Measurements from ENCODE around the gene LHFPL2. TPM values are rescaled to one million over a fixed set of nuclear protein-coding genes. Genes with fewer than 3 reads are reported as not detected.
"Not testable (repeated sequence)": the region's sequence is repeated elsewhere in the genome, so short reads cannot be mapped to it uniquely, and the experiment has no call there.

The LHFPL2 gene
- total and polyA plus RNA-seq, 2 donors (not counting 1 experiment from before 2014, with no cell fraction given), result 3.8 to 35.5 TPM

DNA sequence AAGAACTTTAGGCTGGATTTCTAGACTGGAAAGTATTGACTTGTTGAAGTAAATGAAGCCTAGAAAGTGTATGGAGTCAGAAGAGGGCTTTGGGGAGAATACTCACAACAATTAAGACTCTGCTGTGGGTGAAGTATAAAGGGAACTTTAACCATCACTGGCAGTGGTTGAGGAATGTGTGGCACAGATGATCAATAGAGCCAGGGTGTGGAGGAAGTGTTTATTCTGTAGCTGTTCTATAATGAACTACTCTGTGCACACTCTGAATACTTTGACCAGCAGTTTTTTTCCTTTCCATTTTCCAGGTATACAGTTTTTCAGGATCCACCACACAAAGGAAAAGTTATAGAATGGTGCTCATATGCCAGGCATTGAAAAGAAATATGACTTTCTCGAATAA, 181.4 kb downstream of the LHFPL2 start:
- no peak overlapping the region for H3K27ac ChIP-seq (ENCODE audit: low read length in 2 of 2)
- Mint-ChIP-seq H3K27ac (no peak overlapping the region), H3K9me3 (ENCODE audit: insufficient read depth) (no peaks in the 10 kb centered on the region), H3K27me3 (no peaks in the 10 kb centered on the region), H3K4me1 (peaks cover 3% of the 10 kb centered on the region), H3K4me3 (no peak overlapping the region)
- no peaks in the 10 kb centered on the region for H3K79me2 ChIP-seq (ENCODE audit: control insufficient read depth, insufficient read depth, low read length)
- H3K27me3 ChIP-seq (replicated peaks in 1 of 4; ENCODE audit: control extremely low read depth in 1 of 4, control insufficient read depth in 3 of 4, insufficient read depth in 4 of 4, low read length in 3 of 4), result no peaks in the 10 kb centered on the region
- no peak overlapping the region for H3K9ac ChIP-seq (ENCODE audit: low read length)
- H3K36me3 ChIP-seq (replicated peaks in 1 of 2; ENCODE audit: control extremely low read depth in 1 of 2, control insufficient read depth in 1 of 2, extremely low read depth in 1 of 2, insufficient read depth in 2 of 2, low read length in 1 of 2), result peaks cover 0 to 16% of the 10 kb centered on the region in 2 experiments
- H3K9me3 ChIP-seq (ENCODE audit: control extremely low read depth in 1 of 3, control insufficient read depth in 2 of 3, insufficient read depth in 1 of 3, low read length in 2 of 3), result no peaks in the 10 kb centered on the region
- no CpG with 5 or more reads among the region's 1 CpG for WGBS (ENCODE audit: insufficient coverage)
- no peak for TF ChIP-seq EZH2 (IDR thresholded peaks at IDR 0.05; ENCODE audit: borderline replicate concordance, insufficient read depth, low read depth, low read length, poor library complexity, severe bottlenecking)
- TF ChIP-seq, protein P1, sequence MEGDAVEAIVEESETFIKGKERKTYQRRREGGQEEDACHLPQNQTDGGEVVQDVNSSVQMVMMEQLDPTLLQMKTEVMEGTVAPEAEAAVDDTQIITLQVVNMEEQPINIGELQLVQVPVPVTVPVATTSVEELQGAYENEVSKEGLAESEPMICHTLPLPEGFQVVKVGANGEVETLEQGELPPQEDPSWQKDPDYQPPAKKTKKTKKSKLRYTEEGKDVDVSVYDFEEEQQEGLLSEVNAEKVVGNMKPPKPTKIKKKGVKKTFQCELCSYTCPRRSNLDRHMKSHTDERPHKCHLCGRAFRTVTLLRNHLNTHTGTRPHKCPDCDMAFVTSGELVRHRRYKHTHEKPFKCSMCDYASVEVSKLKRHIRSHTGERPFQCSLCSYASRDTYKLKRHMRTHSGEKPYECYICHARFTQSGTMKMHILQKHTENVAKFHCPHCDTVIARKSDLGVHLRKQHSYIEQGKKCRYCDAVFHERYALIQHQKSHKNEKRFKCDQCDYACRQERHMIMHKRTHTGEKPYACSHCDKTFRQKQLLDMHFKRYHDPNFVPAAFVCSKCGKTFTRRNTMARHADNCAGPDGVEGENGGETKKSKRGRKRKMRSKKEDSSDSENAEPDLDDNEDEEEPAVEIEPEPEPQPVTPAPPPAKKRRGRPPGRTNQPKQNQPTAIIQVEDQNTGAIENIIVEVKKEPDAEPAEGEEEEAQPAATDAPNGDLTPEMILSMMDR (IDR thresholded peaks at IDR 0.05), result no peak
- H4K20me1 ChIP-seq (ENCODE audit: control insufficient read depth, insufficient read depth, low read length, poor library complexity, severe bottlenecking), result no peaks in the 10 kb centered on the region
- POLR2A ChIA-PET, result no interaction called here
- no peaks in the 10 kb centered on the region for H3K4me1 ChIP-seq (ENCODE audit: control insufficient read depth in 2 of 2, insufficient read depth in 2 of 2, low read length in 2 of 2)
- no peak overlapping the region for H2AFZ ChIP-seq (ENCODE audit: insufficient read depth, low read depth, low read length, poor library complexity, severe bottlenecking)
- ATAC-seq (ENCODE audit: low read depth), result no peak
- CTCF ChIA-PET, result interaction anchor here (0.6 to 3.1 kb wide), 27 partner anchors 9 to 995 kb away, joined by 3 to 78 read pairs (median 4); no protein-coding TSS in a partner anchor
- intact Hi-C loops (cut with micrococcal nuclease), result loop anchor here (1.0 to 2.0 kb wide), 3 partner anchors 498 to 666 kb away; partner anchors contain the start of gene BHMT
- no peak overlapping the region for H3K4me3 ChIP-seq (ENCODE audit: control extremely low read depth in 1 of 5, extremely low read depth in 1 of 5, insufficient read depth in 1 of 5, low read depth in 2 of 5, low read length in 4 of 5)
- DNase-seq, result no peak
- H3K4me2 ChIP-seq (replicated peaks; ENCODE audit: low read depth, low read length, poor library complexity, severe bottlenecking), result no peak overlapping the region

- no peaks in the 10 kb centered on the region for H3K9me3 ChIP-seq (ENCODE audit: control extremely low read depth in 1 of 3, control insufficient read depth in 2 of 3, insufficient read depth in 1 of 3, low read length in 2 of 3)
- Mint-ChIP-seq H3K27ac (no peak overlapping the region), H3K4me3 (no peak overlapping the region), H3K27me3 (no peaks in the 10 kb centered on the region), H3K4me1 (peaks cover 15% of the 10 kb centered on the region), H3K9me3 (ENCODE audit: insufficient read depth) (no peaks in the 10 kb centered on the region)
- H3K27ac ChIP-seq (ENCODE audit: low read length in 2 of 2), result no peak overlapping the region
- no peaks in the 10 kb centered on the region for H4K20me1 ChIP-seq (ENCODE audit: control insufficient read depth, insufficient read depth, low read length, poor library complexity, severe bottlenecking)
- H3K79me2 ChIP-seq (ENCODE audit: control insufficient read depth, insufficient read depth, low read length), result no peaks in the 10 kb centered on the region
- H3K27me3 ChIP-seq (replicated peaks in 1 of 4; ENCODE audit: control extremely low read depth in 1 of 4, control insufficient read depth in 3 of 4, insufficient read depth in 4 of 4, low read length in 3 of 4), result no peaks in the 10 kb centered on the region
- CTCF ChIA-PET, result interaction anchor here (1.5 kb wide), 1 partner anchor 9 kb away, joined by 5 read pairs; no protein-coding TSS in a partner anchor
- POLR2A ChIA-PET, result interaction anchor here (0.7 kb wide), 1 partner anchor 149 kb away, joined by 3 read pairs; no protein-coding TSS in a partner anchor
- ATAC-seq (ENCODE audit: low read depth) (no peak), DNase-seq (no peak)
- intact Hi-C loops (cut with micrococcal nuclease), result no loop called here
- no peak overlapping the region for H3K4me2 ChIP-seq (replicated peaks; ENCODE audit: low read depth, low read length, poor library complexity, severe bottlenecking)
- TF ChIP-seq, protein P1 (IDR thresholded peaks at IDR 0.05), result no peak
- TF ChIP-seq EZH2 (IDR thresholded peaks at IDR 0.05; ENCODE audit: borderline replicate concordance, insufficient read depth, low read depth, low read length, poor library complexity, severe bottlenecking), result no peak
- H2AFZ ChIP-seq (ENCODE audit: insufficient read depth, low read depth, low read length, poor library complexity, severe bottlenecking), result no peak overlapping the region
- H3K9ac ChIP-seq (ENCODE audit: low read length), result no peak overlapping the region
- peaks cover 0 to 5% of the 10 kb centered on the region in 2 experiments for H3K36me3 ChIP-seq (replicated peaks in 1 of 2; ENCODE audit: control extremely low read depth in 1 of 2, control insufficient read depth in 1 of 2, extremely low read depth in 1 of 2, insufficient read depth in 2 of 2, low read length in 1 of 2)
- H3K4me3 ChIP-seq (ENCODE audit: control extremely low read depth in 1 of 5, extremely low read depth in 1 of 5, insufficient read depth in 1 of 5, low read depth in 2 of 5, low read length in 4 of 5), result no peak overlapping the region
- H3K4me1 ChIP-seq (ENCODE audit: control insufficient read depth in 2 of 2, insufficient read depth in 2 of 2, low read length in 2 of 2), result no peaks in the 10 kb centered on the region
- WGBS (ENCODE audit: insufficient coverage), result no CpG with 5 or more reads among the region's 2 CpGs
Observed at GRCh38 chr5:78458843-78459242, 189.7 kb downstream of the LHFPL2 start.

DNA sequence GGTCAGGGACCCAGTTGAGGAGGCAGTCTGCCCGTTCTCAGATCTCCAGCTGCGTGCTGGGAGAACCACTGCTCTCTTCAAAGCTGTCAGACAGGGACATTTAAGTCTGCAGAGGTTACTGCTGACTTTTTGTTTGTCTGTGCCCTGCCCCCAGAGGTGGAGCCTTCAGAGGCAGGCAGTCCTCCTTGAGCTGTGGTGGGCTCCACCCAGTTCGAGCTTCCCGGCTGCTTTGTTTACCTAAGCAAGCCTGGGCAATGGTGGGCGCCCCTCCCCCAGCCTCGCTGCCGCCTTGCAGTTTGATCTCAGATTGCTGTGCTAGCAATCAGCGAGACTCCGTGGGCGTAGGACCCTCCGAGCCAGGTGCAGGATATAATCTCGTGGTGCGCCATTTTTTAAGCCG, 191.1 kb downstream of the LHFPL2 start:
- intact Hi-C loops (cut with micrococcal nuclease); H3K27ac ChIP-seq (ENCODE audit: low read length in 2 of 2); H3K9me3 ChIP-seq (ENCODE audit: control extremely low read depth in 1 of 3, control insufficient read depth in 2 of 3, insufficient read depth in 1 of 3, low read length in 2 of 3); POLR2A ChIA-PET; H3K4me3 Mint-ChIP-seq; H3K4me2 ChIP-seq (replicated peaks; ENCODE audit: low read depth, low read length, poor library complexity, severe bottlenecking); ATAC-seq (ENCODE audit: low read depth); H3K9me3 Mint-ChIP-seq (ENCODE audit: insufficient read depth); H3K27ac Mint-ChIP-seq; H3K79me2 ChIP-seq (ENCODE audit: control insufficient read depth, insufficient read depth, low read length); CTCF ChIA-PET; H3K4me1 ChIP-seq (ENCODE audit: control insufficient read depth in 2 of 2, insufficient read depth in 2 of 2, low read length in 2 of 2); H3K27me3 ChIP-seq (replicated peaks in 1 of 4; ENCODE audit: control extremely low read depth in 1 of 4, control insufficient read depth in 3 of 4, insufficient read depth in 4 of 4, low read length in 3 of 4); H3K4me3 ChIP-seq (ENCODE audit: control extremely low read depth in 1 of 5, extremely low read depth in 1 of 5, insufficient read depth in 1 of 5, low read depth in 2 of 5, low read length in 4 of 5); DNase-seq; H4K20me1 ChIP-seq (ENCODE audit: control insufficient read depth, insufficient read depth, low read length, poor library complexity, severe bottlenecking); H2AFZ ChIP-seq (ENCODE audit: insufficient read depth, low read depth, low read length, poor library complexity, severe bottlenecking); H3K36me3 ChIP-seq (replicated peaks in 1 of 2; ENCODE audit: control extremely low read depth in 1 of 2, control insufficient read depth in 1 of 2, extremely low read depth in 1 of 2, insufficient read depth in 2 of 2, low read length in 1 of 2); H3K9ac ChIP-seq (ENCODE audit: low read length); H3K27me3 Mint-ChIP-seq: not testable (repeated sequence)
- peaks cover 15% of the 10 kb centered on the region for H3K4me1 Mint-ChIP-seq
- WGBS (ENCODE audit: insufficient coverage), result 89% methylated on average over 1 of the region's 14 CpGs
